ENCODE data around the gene TRAK1.

TRAK1 gene

GRCh38 chr3:42094128-42094527 is 3.0 kb downstream of the TRAK1 start:
- H3K4me1 ChIP-seq (ENCODE audit: insufficient read depth, low read length, poor library complexity, severe bottlenecking): peaks cover 6% of the 10 kb centered on the region
- H3K9me2 ChIP-seq (replicated peaks; ENCODE audit: low read depth, low read length): no peaks in the 10 kb centered on the region
- no peaks in the 10 kb centered on the region for H3F3A ChIP-seq (ENCODE audit: low read depth)
- peaks cover 56% of the 10 kb centered on the region; the same call in 1 of the 2 replicates for H3K36me3 ChIP-seq (ENCODE audit: insufficient read depth, low read length)
- H3K27me3 ChIP-seq (ENCODE audit: insufficient read depth, low read length, poor library complexity, severe bottlenecking): no peaks in the 10 kb centered on the region
- H3K4me3 ChIP-seq (ENCODE audit: low read length, poor library complexity, severe bottlenecking): no peak overlapping the region
- H3K9ac ChIP-seq (ENCODE audit: low read depth, low read length, poor library complexity, severe bottlenecking): no peak overlapping the region
- no peak overlapping the region for H2AFZ ChIP-seq (ENCODE audit: low read length)
- TF ChIP-seq CTCF (conservative IDR thresholded peaks at IDR 0.05; ENCODE audit: low read length) (no peak), EZH2phosphoT487 (IDR thresholded peaks at IDR 0.05; ENCODE audit: borderline replicate concordance) (no peak)
- H3K9me3 ChIP-seq (ENCODE audit: insufficient read depth, low read depth, low read length): no peaks in the 10 kb centered on the region
- H3K4me2 ChIP-seq (ENCODE audit: low read depth, low read length, poor library complexity, severe bottlenecking): no peak overlapping the region
- peaks cover 10% of the 10 kb centered on the region for H4K20me1 ChIP-seq (ENCODE audit: insufficient read depth, low read length, poor library complexity, severe bottlenecking)
- peaks cover 12% of the 10 kb centered on the region; the same call in 1 of the 2 replicates for H3K79me2 ChIP-seq (ENCODE audit: insufficient read depth, low read length)

GRCh38 chr3:42094691-42095391 is 3.7 kb downstream of the TRAK1 start:
- no peaks in the 10 kb centered on the region for H3K9me3 ChIP-seq (ENCODE audit: insufficient read depth, low read depth, low read length)
- H4K20me1 ChIP-seq (ENCODE audit: insufficient read depth, low read length, poor library complexity, severe bottlenecking): peaks cover 10% of the 10 kb centered on the region
- no peak overlapping the region for H2AFZ ChIP-seq (ENCODE audit: low read length)
- no peak for TF ChIP-seq CTCF (conservative IDR thresholded peaks at IDR 0.05; ENCODE audit: low read length)
- no peak for TF ChIP-seq EZH2phosphoT487 (IDR thresholded peaks at IDR 0.05; ENCODE audit: borderline replicate concordance)
- H3K4me2 ChIP-seq (ENCODE audit: low read depth, low read length, poor library complexity, severe bottlenecking): no peak overlapping the region
- H3K4me1 ChIP-seq (ENCODE audit: insufficient read depth, low read length, poor library complexity, severe bottlenecking): peaks cover 6% of the 10 kb centered on the region
- H3F3A ChIP-seq (ENCODE audit: low read depth): no peaks in the 10 kb centered on the region
- H3K9me2 ChIP-seq (replicated peaks; ENCODE audit: low read depth, low read length): no peaks in the 10 kb centered on the region
- no peaks in the 10 kb centered on the region for H3K27me3 ChIP-seq (ENCODE audit: insufficient read depth, low read length, poor library complexity, severe bottlenecking)
- H3K36me3 ChIP-seq (ENCODE audit: insufficient read depth, low read length): peaks cover 49% of the 10 kb centered on the region; the same call in 1 of the 2 replicates
- H3K79me2 ChIP-seq (ENCODE audit: insufficient read depth, low read length): peaks cover 12% of the 10 kb centered on the region; the same call in 1 of the 2 replicates
- H3K9ac ChIP-seq (ENCODE audit: low read depth, low read length, poor library complexity, severe bottlenecking): no peak overlapping the region
- H3K4me3 ChIP-seq (ENCODE audit: low read length, poor library complexity, severe bottlenecking): no peak overlapping the region

- TF ChIP-seq CTCF (conservative IDR thresholded peaks at IDR 0.05; ENCODE audit: low read length): no peak
- no peak for TF ChIP-seq EZH2phosphoT487 (IDR thresholded peaks at IDR 0.05; ENCODE audit: borderline replicate concordance)
- Histone ChIP-seq H4K20me1 (ENCODE audit: insufficient read depth, low read length, poor library complexity, severe bottlenecking) (peaks cover 16% of the 10 kb centered on the region), H2AFZ (ENCODE audit: low read length) (no peak overlapping the region), H3K4me1 (ENCODE audit: insufficient read depth, low read length, poor library complexity, severe bottlenecking) (peaks cover 6% of the 10 kb centered on the region), H3K9ac (ENCODE audit: low read depth, low read length, poor library complexity, severe bottlenecking) (no peak overlapping the region), H3K36me3 (ENCODE audit: insufficient read depth, low read length) (peaks cover 45% of the 10 kb centered on the region; the same call in 1 of the 2 replicates), H3K79me2 (ENCODE audit: insufficient read depth, low read length) (peaks cover 18% of the 10 kb centered on the region; the same call in 1 of the 2 replicates), H3K9me2 (replicated peaks; ENCODE audit: low read depth, low read length) (no peaks in the 10 kb centered on the region), H3F3A (ENCODE audit: low read depth) (no peaks in the 10 kb centered on the region), H3K9me3 (ENCODE audit: insufficient read depth, low read depth, low read length) (no peaks in the 10 kb centered on the region), H3K27me3 (ENCODE audit: insufficient read depth, low read length, poor library complexity, severe bottlenecking) (no peaks in the 10 kb centered on the region), H3K4me3 (ENCODE audit: low read length, poor library complexity, severe bottlenecking) (no peak overlapping the region), H3K4me2 (ENCODE audit: low read depth, low read length, poor library complexity, severe bottlenecking) (no peak overlapping the region)
Observed at GRCh38 chr3:42095540-42095939, 4.4 kb downstream of the TRAK1 start.
